Measurements from ENCODE around the gene AUTS2.

Gene AUTS2

DNA sequence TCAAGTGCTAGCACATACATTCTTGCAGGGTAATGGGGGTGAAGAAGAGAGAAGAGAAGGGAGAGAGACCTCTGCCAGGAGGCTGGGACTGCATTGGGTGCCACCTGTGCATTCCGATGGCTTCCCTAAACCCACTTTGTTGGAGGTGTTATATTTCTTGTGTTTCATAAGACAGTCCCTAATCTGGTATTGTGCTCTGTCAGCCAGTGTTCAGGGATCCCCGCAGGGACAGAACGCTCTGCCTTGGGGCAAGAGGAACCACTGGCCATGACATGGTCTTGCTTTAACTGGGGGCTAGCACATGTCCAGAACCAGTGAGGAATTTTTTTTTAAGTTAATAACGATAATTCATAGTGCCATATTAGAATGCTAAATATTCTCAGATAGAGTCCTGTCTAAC is 1168.4 kb downstream of the AUTS2 start:
- Histone ChIP-seq H3K27ac (replicated peaks) (no peak overlapping the region), H3K27me3 (ENCODE audit: insufficient read depth, poor library complexity, severe bottlenecking) (no peaks in the 10 kb centered on the region), H3K4me3 (replicated peaks; ENCODE audit: insufficient read depth, low read length) (no peak overlapping the region)
- DNase-seq (ENCODE audit: low read depth in 1 of 2, low spot score in 1 of 2) = no peak
- TF ChIP-seq SPI1 (IDR thresholded peaks at IDR 0.05; ENCODE audit: borderline replicate concordance, low read depth) (no peak), GABPA (IDR thresholded peaks at IDR 0.05; ENCODE audit: low read depth) (no peak), POLR2AphosphoS5 (IDR thresholded peaks at IDR 0.05; ENCODE audit: low read depth) (no peak), CTCF (IDR thresholded peaks at IDR 0.05; ENCODE audit: insufficient read depth, low read length) (no peak), REST (IDR thresholded peaks at IDR 0.05; ENCODE audit: insufficient replicate concordance, low read depth) (no peak)

DNA sequence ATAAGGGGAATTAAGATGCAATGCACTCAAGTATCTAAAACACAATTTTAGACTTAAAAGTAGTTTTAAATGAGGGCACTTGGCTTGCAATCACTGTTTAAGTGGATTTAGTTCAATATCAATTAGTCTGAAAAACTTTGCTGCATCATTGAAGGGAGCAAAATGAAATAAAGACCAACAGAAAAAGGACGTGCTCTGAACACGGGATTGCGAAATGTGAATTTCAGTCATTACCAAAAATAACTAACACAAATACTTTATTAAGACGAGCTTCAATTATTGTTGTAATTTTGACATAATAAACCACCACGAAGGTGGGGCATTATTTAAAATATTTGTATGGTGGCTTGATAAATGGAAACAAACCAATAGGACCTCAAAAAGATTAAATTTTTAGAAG is 1171.9 kb downstream of the AUTS2 start:
- H3K4me3 ChIP-seq (replicated peaks; ENCODE audit: insufficient read depth, low read length) = no peak overlapping the region
- DNase-seq (ENCODE audit: low read depth in 1 of 2, low spot score in 1 of 2) = no peak
- H3K27ac ChIP-seq (replicated peaks) = no peak overlapping the region
- H3K27me3 ChIP-seq (ENCODE audit: insufficient read depth, poor library complexity, severe bottlenecking) = no peaks in the 10 kb centered on the region
- TF ChIP-seq SPI1 (IDR thresholded peaks at IDR 0.05; ENCODE audit: borderline replicate concordance, low read depth) = no peak

- H3K27me3 ChIP-seq (ENCODE audit: insufficient read depth, poor library complexity, severe bottlenecking) = no peaks in the 10 kb centered on the region
- H3K4me3 ChIP-seq (replicated peaks; ENCODE audit: insufficient read depth, low read length) = no peak overlapping the region
- no peak for DNase-seq (ENCODE audit: low read depth in 1 of 2, low spot score in 1 of 2)
- TF ChIP-seq GABPA (IDR thresholded peaks at IDR 0.05; ENCODE audit: low read depth) = no peak
- TF ChIP-seq CTCF (IDR thresholded peaks at IDR 0.05; ENCODE audit: insufficient read depth, low read length) = no peak
- TF ChIP-seq POLR2AphosphoS5 (IDR thresholded peaks at IDR 0.05; ENCODE audit: low read depth) = no peak
- TF ChIP-seq REST (IDR thresholded peaks at IDR 0.05; ENCODE audit: insufficient replicate concordance, low read depth) = no peak
- TF ChIP-seq SPI1 (IDR thresholded peaks at IDR 0.05; ENCODE audit: borderline replicate concordance, low read depth) = no peak
- H3K27ac ChIP-seq (replicated peaks) = no peak overlapping the region
Observed at GRCh38 chr7:70771451-70771850, 1173.2 kb downstream of the AUTS2 start.

- Histone ChIP-seq H3K27ac (replicated peaks) (no peak overlapping the region), H3K4me3 (replicated peaks; ENCODE audit: insufficient read depth, low read length) (no peak overlapping the region), H3K27me3 (ENCODE audit: insufficient read depth, poor library complexity, severe bottlenecking) (no peaks in the 10 kb centered on the region)
- DNase-seq (ENCODE audit: low read depth in 1 of 2, low spot score in 1 of 2) = no peak
- TF ChIP-seq POLR2AphosphoS5 (IDR thresholded peaks at IDR 0.05; ENCODE audit: low read depth) (no peak), SPI1 (IDR thresholded peaks at IDR 0.05; ENCODE audit: borderline replicate concordance, low read depth) (no peak), REST (IDR thresholded peaks at IDR 0.05; ENCODE audit: insufficient replicate concordance, low read depth) (no peak), GABPA (IDR thresholded peaks at IDR 0.05; ENCODE audit: low read depth) (no peak), CTCF (IDR thresholded peaks at IDR 0.05; ENCODE audit: insufficient read depth, low read length) (no peak)
Observed at GRCh38 chr7:70772891-70773290, 1174.6 kb downstream of the AUTS2 start.

Measured in HL-60 (cell line).